GM12864 (cell line): ENCODE results near the gene GRID1.

Experiments
- DNase-seq: peaks from one replicate; pipeline ENCODE4 v3.0.0-alpha.2; 2011; ENCODE audit warnings: low read depth
- H3K4me3 ChIP-seq: 2 replicates; pipeline ENCODE4 v1.5.1; 2011; ENCODE audit warnings: mild to moderate bottlenecking, low read depth, low read length, control low read depth
- TF ChIP-seq, protein P1 (sequence below): IDR thresholded peaks from 2 replicates; pipeline ENCODE4 v1.5.1; 2011; ENCODE audit warnings: low read depth, mild to moderate bottlenecking, moderate library complexity, low read length, control low read depth, inconsistent platforms; ENCODE audit errors: missing control alignments

The GRID1 gene

DNA sequence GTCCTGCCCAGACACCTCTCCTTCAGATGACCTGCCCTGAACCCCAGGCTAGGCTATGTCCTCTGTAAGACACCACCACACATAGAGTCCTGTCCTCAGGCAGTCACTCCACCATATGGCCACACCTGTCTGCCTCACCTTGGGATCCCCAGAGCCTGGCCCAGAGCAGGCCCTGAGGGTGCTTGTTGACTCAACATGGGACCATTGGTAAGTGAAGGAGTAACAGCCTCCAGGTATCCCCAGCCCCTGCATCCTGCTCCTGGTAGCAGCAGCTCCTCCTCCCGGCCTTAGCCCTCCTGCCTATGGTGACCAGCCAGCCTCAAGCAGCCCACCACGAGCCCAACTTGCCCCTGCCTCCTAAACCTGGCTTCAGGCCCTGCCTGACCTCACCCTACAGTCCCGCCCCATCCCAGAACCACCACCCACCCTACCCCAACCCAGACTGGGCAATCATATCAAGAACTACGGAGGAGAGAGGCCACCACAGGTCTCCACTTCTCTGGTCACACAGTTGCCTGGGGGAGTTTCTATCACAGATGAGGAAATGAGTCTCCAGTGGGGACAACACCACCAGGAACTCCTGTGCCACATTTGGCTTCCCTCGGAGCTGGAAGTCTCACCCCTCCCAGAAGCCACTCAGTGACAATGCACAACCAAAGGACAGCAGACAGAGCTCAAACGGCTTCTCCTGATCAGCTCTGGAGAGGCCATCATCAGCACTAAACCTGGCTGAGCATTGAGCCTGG lies 136.6 kb downstream of the GRID1 start:
- no peak overlapping the region for H3K4me3 ChIP-seq
- DNase-seq = no peak
- TF ChIP-seq, protein P1, sequence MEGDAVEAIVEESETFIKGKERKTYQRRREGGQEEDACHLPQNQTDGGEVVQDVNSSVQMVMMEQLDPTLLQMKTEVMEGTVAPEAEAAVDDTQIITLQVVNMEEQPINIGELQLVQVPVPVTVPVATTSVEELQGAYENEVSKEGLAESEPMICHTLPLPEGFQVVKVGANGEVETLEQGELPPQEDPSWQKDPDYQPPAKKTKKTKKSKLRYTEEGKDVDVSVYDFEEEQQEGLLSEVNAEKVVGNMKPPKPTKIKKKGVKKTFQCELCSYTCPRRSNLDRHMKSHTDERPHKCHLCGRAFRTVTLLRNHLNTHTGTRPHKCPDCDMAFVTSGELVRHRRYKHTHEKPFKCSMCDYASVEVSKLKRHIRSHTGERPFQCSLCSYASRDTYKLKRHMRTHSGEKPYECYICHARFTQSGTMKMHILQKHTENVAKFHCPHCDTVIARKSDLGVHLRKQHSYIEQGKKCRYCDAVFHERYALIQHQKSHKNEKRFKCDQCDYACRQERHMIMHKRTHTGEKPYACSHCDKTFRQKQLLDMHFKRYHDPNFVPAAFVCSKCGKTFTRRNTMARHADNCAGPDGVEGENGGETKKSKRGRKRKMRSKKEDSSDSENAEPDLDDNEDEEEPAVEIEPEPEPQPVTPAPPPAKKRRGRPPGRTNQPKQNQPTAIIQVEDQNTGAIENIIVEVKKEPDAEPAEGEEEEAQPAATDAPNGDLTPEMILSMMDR = no peak

DNA sequence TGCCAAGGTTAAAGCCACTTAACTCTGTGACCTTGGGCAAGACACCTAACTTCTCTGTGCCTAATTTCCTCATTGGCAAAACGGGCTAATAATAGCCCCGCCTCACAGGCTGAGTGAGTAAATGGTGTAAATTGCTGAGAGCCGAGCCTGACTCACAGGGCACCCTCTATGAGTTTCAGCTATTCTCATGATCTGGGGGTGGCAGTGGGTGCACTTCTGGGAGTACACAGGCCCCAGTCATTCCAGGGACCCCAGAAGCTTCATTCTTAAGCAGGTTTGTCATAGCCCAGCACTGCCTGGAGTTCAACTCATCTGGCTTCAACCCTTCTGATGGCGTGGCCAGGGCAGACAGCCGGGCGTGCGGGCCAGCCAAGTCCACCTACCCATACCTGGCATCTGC lies 137.2 kb downstream of the GRID1 start:
- no peak overlapping the region for H3K4me3 ChIP-seq
- no peak for DNase-seq
- TF ChIP-seq, protein P1 = no peak

DNA sequence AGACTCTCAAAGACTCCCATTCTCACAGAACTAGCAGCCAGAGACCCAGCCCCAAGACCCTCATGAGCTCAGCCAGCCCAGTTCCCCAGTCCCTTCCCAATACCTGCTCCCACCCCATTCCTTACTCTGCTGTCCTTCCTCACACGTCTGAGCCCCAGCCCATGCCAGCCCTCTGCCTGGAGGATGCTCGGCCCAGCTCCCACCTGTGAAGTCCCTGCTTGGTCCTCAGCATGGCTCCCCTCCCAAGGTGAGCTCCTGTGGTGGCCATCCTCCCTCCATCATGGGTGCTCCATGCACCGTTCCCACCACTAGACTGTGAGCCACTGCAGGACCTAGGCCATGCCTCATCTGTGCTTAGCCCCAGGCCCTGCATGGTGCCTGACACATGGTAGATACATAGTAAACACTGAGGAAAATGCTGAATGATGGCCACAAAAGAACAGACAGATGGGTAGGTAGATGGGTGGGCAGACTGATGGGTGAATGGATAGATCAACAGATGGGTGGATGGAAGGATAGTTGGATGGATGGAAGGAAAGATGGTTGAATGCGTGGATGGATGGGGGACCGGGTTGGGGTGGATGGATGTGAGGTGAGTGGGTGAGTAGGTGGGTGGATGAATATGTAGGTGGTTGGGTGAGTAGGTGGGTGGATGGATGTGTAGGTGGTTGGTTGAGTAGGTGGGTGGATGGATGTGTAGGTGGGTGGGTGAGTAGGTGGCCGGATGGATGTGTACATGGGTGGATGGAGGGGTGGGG lies 138.9 kb downstream of the GRID1 start:
- TF ChIP-seq, protein P1 = no peak
- DNase-seq = no peak
- H3K4me3 ChIP-seq = no peak overlapping the region

DNA sequence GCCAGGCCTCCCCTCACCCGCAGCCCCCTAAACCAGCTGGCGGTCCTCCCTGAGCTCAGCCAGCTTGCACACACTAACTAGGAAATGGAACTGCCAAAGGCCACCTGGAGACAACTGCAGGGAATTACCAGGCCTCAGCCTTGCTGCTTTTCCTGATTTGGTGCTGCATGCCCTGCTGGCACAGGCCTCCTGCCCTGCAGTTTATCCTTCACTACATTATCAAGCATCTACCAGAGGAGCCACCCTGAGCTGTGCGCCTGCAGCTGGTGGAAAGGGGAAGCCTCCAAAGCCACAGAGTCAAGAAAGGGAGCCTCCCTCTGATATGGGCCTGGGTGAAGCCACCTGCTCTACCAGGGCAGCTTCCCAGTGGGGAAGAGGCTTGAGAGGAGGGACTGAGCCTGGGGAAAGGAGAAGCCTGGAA lies 139.8 kb downstream of the GRID1 start:
- TF ChIP-seq, protein P1 = no peak
- DNase-seq = no peak
- no peak overlapping the region for H3K4me3 ChIP-seq

DNA sequence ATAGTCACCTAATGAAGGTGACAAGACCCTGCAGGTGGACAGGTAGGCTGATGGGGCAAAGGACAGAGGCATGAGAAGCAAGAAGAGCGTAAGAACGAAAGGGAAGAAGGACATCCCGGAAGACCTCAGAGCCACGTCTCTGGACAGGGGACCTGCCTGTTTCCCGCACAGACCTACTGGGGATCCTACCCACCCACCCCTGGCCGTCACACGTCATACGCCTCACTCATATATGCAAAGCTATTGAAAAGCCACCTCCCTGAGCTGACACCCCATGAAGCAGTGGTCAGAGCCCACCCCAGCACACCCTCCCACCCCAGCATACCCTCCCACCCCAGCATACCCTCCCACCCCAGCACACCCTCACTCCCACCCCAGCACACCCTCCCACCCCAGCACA lies 140.6 kb downstream of the GRID1 start:
- DNase-seq = no peak
- no peak overlapping the region for H3K4me3 ChIP-seq
- TF ChIP-seq, protein P1 = no peak

DNA sequence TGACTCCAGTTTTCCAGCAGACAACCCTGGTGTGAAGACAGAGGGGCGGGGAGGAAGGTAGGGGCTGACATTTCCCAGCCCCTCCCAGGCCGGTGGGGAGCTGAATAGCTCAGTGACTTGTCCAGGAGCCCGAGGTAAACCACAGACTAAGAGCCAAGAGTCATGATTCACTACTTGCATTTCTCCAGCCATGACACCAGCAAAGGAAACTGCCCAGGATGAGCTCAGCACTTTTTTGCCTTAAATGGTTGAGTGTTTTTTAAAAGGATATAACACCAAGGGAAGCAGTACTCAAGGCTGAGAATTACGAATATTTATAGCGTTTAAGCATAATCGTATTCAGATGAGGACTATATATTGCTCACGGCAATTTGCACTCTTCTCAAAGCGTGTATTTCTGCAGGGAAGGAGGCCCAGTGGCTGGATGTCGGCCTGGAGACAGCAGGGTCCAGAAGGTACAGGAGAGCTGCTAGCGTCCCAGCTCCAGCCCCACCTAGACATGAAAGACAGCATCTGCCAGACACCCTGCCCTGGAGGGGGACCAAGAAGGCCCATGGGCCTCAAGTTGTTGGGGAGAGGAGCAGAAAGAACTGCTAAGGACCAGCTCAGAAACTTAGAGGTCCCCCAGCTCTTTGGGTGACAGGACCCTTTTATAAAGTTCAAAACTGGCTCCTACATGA lies 141.4 kb downstream of the GRID1 start:
- TF ChIP-seq, protein P1 = no peak
- no peak for DNase-seq
- H3K4me3 ChIP-seq = no peak overlapping the region
